CD4-positive, alpha-beta T cell (primary cell): Measurements from ENCODE around the gene ABCB6. TPM values are rescaled to one million over a fixed set of nuclear protein-coding genes. Genes with fewer than 3 reads are reported as not detected.

Source experiments
- ATAC-seq: fragments of 200-7000 bp; cut with Tn5 transposase; one replicate; pipeline ENCODE4 v1.10.0; 2022; ENCODE audit warnings: mild to moderate bottlenecking; ENCODE audit not compliant: poor library complexity
- CTCF ChIA-PET: fragments of 350-600 bp; sonication (Branson Sonifier 250); formaldehyde crosslinking; loops from one replicate; lab custom pipeline; 2021; ENCODE audit warnings: antibody characterized with exemption, inconsistent platforms; lab: Charles Lee
- POLR2A ChIA-PET: fragments of 350-600 bp; sonication (Branson Sonifier 250); formaldehyde crosslinking; loops from one replicate; lab custom pipeline; 2021; ENCODE audit warnings: antibody characterized with exemption, inconsistent platforms; lab: Charles Lee
- DNase-seq, 14 experiments: peaks; one replicate each; pipeline ENCODE4 v3.0.0-alpha.2; 2013 to 2020; ENCODE audit warnings: mixed read lengths in 2 of 14
- H3K27ac ChIP-seq, 2 donors: one replicate each; pipeline versions ENCODE4 v1.5.1 to v1.7.0; 2013; ENCODE audit warnings: low read length in 2 of 2, low read depth in 1 of 2, mild to moderate bottlenecking in 1 of 2
- H3K27me3 ChIP-seq, 2 experiments: 1 replicate in 1 of 2; 2 replicates in 1 of 2; pipeline versions ENCODE4 v1.6.1 to v1.7.0; 2013; ENCODE audit warnings: low read length in 2 of 2, control low read depth in 1 of 2, mild to moderate bottlenecking in 1 of 2, moderate library complexity in 1 of 2; ENCODE audit not compliant: insufficient read depth in 2 of 2, control insufficient read depth in 1 of 2
- H3K36me3 ChIP-seq: one replicate; pipeline ENCODE4 v1.6.1; 2013; ENCODE audit warnings: low read length, control low read depth; ENCODE audit not compliant: insufficient read depth
- H3K4me1 ChIP-seq: one replicate; pipeline ENCODE4 v1.6.1; 2013; ENCODE audit warnings: low read length, control low read depth; ENCODE audit not compliant: insufficient read depth
- H3K4me3 ChIP-seq: one replicate; pipeline ENCODE4 v1.5.1; 2013; ENCODE audit warnings: mild to moderate bottlenecking, low read length, moderate library complexity
- H3K9me3 ChIP-seq, 2 experiments: 1 replicate in 1 of 2; 2 replicates in 1 of 2; pipeline versions ENCODE4 v1.6.1 to v1.7.0; 2013; ENCODE audit warnings: low read length in 2 of 2, mild to moderate bottlenecking in 2 of 2, control low read depth in 1 of 2, moderate library complexity in 1 of 2; ENCODE audit not compliant: control insufficient read depth in 1 of 2, insufficient read depth in 1 of 2
- H3K27ac Mint-ChIP-seq: one replicate; pipeline ENCODE4 v1.8.0; 2020; ENCODE audit warnings: mixed read lengths
- H3K27me3 Mint-ChIP-seq: one replicate; pipeline ENCODE4 v1.8.0; 2021; ENCODE audit warnings: mixed read lengths
- H3K36me3 Mint-ChIP-seq: one replicate; pipeline ENCODE4 v1.8.0; 2021; ENCODE audit warnings: low read depth, mixed read lengths
- H3K4me1 Mint-ChIP-seq: one replicate; pipeline ENCODE4 v1.8.0; 2021; ENCODE audit warnings: low read depth, mixed read lengths
- H3K4me3 Mint-ChIP-seq: one replicate; pipeline ENCODE4 v1.8.0; 2020; ENCODE audit warnings: mild to moderate bottlenecking, mixed read lengths
- H3K9me3 Mint-ChIP-seq: one replicate; pipeline ENCODE4 v1.8.0; 2020; ENCODE audit warnings: mixed read lengths
- CTCF ChIP-seq: fragments of 200-600 bp; IDR thresholded peaks from one replicate; pipeline ENCODE4 v1.8.0; 2022; ENCODE audit warnings: antibody characterized with exemption, mild to moderate bottlenecking
- intact Hi-C, 2 experiments: fragments of 100-400 bp; cut with DNase I in 1 of 2; cut with micrococcal nuclease in 1 of 2; formaldehyde crosslinking; loops; one replicate each; pipeline versions ENCODE4 v1.15.1 to v1.9.0; 2023 to 2025; cut with DNase I, micrococcal nuclease
- total RNA-seq, 174 experiments: library from RNA in 2 of 174; stranded (reverse) in 2 of 174; gene quantifications; one replicate each; pipeline ENCODE4 v1.2.3 and lab custom pipeline; 2021 to 2026

The ABCB6 gene
- total RNA-seq, 2 experiments from 2014 or later = 2.6 to 3.1 TPM

DNA sequence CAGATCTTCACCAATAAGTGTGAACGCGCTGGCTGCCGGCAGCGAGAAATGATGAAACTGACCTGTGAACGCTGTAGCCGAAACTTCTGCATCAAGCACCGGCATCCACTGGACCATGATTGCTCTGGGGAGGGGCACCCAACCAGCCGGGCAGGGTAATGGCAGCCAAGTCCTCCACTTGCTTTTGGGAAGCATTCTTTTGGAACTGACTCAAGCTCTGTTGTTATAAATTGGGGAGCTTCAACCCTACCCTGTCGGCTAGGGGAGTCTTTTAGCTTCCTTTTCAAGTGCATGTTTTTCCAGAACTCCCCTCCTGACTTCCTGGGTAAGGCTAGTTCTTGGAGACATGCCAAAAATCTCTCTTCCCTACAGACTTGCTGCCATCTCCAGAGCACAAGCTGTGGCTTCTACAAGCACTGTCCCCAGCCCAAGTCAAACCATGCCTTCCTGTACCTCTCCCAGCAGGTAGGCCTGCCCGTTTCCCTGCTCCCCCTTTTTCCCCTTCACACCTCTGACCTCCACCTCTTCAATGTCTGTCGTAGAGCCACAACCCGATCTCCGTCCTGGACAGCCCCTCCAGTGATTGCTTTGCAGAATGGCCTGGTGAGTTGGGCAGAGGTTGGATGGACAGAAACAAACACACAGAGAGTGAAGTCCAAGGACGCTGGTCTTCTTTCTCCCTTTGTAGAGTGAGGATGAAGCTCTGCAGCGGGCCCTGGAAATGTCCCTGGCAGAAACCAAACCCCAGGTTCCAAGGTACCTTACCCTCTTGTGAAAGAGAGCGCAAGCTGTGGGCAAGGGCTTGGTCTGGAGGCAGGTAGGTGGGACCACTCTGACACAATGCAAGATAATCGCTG, 10.6 kb downstream of the ABCB6 start:
- CTCF ChIA-PET = interaction anchor here (1.3 to 4.2 kb wide), 3 partner anchors 48 to 87 kb away, joined by 6 to 32 read pairs (median 17); partner anchors contain the start of gene NHEJ1
- Histone ChIP-seq H3K4me1 (peaks cover 53% of the 10 kb centered on the region), H3K4me3 (no peak overlapping the region), H3K27ac (no peak overlapping the region), H3K27me3 (no peaks in the 10 kb centered on the region), H3K9me3 (no peaks in the 10 kb centered on the region), H3K36me3 (peaks cover 21% of the 10 kb centered on the region)
- H3K9me3 Mint-ChIP-seq = no peaks in the 10 kb centered on the region
- ATAC-seq = no peak
- POLR2A ChIA-PET = interaction anchor here (0.7 to 4.8 kb wide), 5 partner anchors 10 to 49 kb away, joined by 3 to 139 read pairs (median 6); partner anchors contain the start of genes ABCB6, CNPPD1, GLB1L and RETREG2
- no peaks in the 10 kb centered on the region for H3K27me3 Mint-ChIP-seq
- intact Hi-C loops = loop anchor here in 1 of 2 experiments (10.0 kb wide), 2 partner anchors 177 to 337 kb away; partner anchors contain the start of genes CHPF, DNPEP and TMEM198
- H3K4me1 Mint-ChIP-seq = peaks cover 47% of the 10 kb centered on the region
- H3K27ac Mint-ChIP-seq = peak overlapping the region; percentile 93
- peak overlapping the region; percentile 90 for H3K4me3 Mint-ChIP-seq
- H3K36me3 Mint-ChIP-seq = peaks cover 26% of the 10 kb centered on the region
- TF ChIP-seq CTCF = no peak
- DNase-seq = peak in 1 of 14 experiments; percentile 8

GRCh38 chr2:219207134-219207883, 11.4 kb downstream of the ABCB6 start:
- intact Hi-C loops = loop anchor here in 1 of 2 experiments (10.0 kb wide), 2 partner anchors 177 to 337 kb away; partner anchors contain the start of genes CHPF, DNPEP and TMEM198
- DNase-seq (peak in 1 of 14 experiments; percentile 17), ATAC-seq (no peak)
- H3K4me1 Mint-ChIP-seq = peaks cover 47% of the 10 kb centered on the region
- peak overlapping the region; percentile 87 to 89 for H3K27ac ChIP-seq
- no peaks in the 10 kb centered on the region for H3K27me3 Mint-ChIP-seq
- H3K4me1 ChIP-seq = peaks cover 53% of the 10 kb centered on the region
- ChIA-PET POLR2A (interaction anchor here (0.6 to 4.8 kb wide), 17 partner anchors 11 to 88 kb away, joined by 3 to 139 read pairs (median 13); partner anchors contain the start of genes ABCB6, ANKZF1, ATG9A and CNPPD1), CTCF (interaction anchor here (1.2 to 4.2 kb wide), 6 partner anchors 14 to 227 kb away, joined by 3 to 32 read pairs (median 8); partner anchors contain the start of genes CNPPD1 and NHEJ1)
- H3K9me3 ChIP-seq = no peaks in the 10 kb centered on the region
- H3K27ac Mint-ChIP-seq = peak overlapping the region; percentile 93
- H3K36me3 ChIP-seq = peaks cover 21% of the 10 kb centered on the region
- no peak for TF ChIP-seq CTCF
- H3K4me3 ChIP-seq = peak overlapping the region; percentile 69
- H3K9me3 Mint-ChIP-seq = no peaks in the 10 kb centered on the region
- H3K36me3 Mint-ChIP-seq = peaks cover 26% of the 10 kb centered on the region
- peak overlapping the region; percentile 90 for H3K4me3 Mint-ChIP-seq
- no peaks in the 10 kb centered on the region for H3K27me3 ChIP-seq
